Breast epithelium (tissue), 3 donors: ENCODE results near the gene PTPN11.
"Not testable (repeated sequence)": the region's sequence is repeated elsewhere in the genome, so short reads cannot be mapped to it uniquely, and the experiment has no call there.

ENCODE experiments used
- POLR2AphosphoS5 ChIP-seq, 3 donors: sonication (generic); formaldehyde crosslinking; IDR thresholded peaks; one replicate each; pipeline ENCODE4 v1.6.1; 2017; ENCODE audit warnings: antibody characterized with exemption in 3 of 3
- TF ChIP-seq, protein P1 (sequence below), 3 donors: fragments of 450-650 bp; IDR thresholded peaks; one replicate each; pipeline ENCODE4 v1.5.1; 2016 to 2017; ENCODE audit warnings: antibody characterized with exemption in 3 of 3, mild to moderate bottlenecking in 3 of 3, moderate library complexity in 3 of 3

DNA sequence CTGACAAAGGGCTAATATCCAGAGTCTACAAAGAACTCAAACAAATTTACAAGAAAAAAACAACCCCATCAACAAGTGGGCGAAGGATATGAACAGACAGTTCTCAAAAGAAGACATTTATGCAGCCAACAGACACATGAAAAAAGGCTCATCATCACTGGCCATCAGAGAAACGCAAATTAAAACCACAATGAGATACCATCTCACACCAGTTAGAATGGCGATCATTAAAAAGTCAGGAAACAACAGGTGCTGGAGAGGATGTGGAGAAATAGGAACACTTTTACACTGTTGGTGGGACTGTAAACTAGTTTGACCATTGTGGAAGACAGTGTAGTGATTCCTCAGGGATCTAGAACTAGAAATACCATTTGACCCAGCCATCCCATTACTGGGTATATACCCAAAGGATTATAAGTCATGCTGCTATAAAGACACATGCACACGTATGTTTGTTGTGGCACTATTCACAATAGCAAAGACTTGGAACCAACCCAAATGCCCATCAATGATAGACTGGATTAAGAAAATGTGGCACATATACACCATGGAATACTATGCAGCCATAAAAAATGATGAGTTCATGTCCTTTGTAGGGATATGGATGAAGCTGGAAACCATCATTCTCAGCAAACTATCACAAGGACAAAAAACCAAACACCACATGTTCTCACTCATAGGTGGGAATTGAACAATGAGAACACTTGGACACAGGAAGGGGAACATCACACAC, 28.7 kb upstream of the PTPN11 start:
- TF ChIP-seq, protein P1, sequence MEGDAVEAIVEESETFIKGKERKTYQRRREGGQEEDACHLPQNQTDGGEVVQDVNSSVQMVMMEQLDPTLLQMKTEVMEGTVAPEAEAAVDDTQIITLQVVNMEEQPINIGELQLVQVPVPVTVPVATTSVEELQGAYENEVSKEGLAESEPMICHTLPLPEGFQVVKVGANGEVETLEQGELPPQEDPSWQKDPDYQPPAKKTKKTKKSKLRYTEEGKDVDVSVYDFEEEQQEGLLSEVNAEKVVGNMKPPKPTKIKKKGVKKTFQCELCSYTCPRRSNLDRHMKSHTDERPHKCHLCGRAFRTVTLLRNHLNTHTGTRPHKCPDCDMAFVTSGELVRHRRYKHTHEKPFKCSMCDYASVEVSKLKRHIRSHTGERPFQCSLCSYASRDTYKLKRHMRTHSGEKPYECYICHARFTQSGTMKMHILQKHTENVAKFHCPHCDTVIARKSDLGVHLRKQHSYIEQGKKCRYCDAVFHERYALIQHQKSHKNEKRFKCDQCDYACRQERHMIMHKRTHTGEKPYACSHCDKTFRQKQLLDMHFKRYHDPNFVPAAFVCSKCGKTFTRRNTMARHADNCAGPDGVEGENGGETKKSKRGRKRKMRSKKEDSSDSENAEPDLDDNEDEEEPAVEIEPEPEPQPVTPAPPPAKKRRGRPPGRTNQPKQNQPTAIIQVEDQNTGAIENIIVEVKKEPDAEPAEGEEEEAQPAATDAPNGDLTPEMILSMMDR (IDR thresholded peaks at IDR 0.05), result not testable (repeated sequence)
- TF ChIP-seq POLR2AphosphoS5 (IDR thresholded peaks at IDR 0.05), result not testable (repeated sequence)
